NCI-H510A (cell line): ENCODE measurements around the gene DICER1.
"Not testable (repeated sequence)": the region's sequence is repeated elsewhere in the genome, so short reads cannot be mapped to it uniquely, and the experiment has no call there.

ENCODE experiments used
- DNase-seq: peaks from one replicate; lab custom pipeline; 2025; lab: John Stamatoyannopoulos, UW

The DICER1 gene

GRCh38 chr14:95185767-95186392, 28.6 kb upstream of the DICER1 start:
- DNase-seq: no peak

- no peak for DNase-seq
Measured at GRCh38 chr14:95185033-95185766, 27.9 kb upstream of the DICER1 start.

- no peak for DNase-seq
Measured at GRCh38 chr14:95184413-95184790, 27.1 kb upstream of the DICER1 start.

- no peak for DNase-seq
Measured at GRCh38 chr14:95183532-95184412, 26.4 kb upstream of the DICER1 start.

GRCh38 chr14:95183082-95183481, 25.8 kb upstream of the DICER1 start:
- DNase-seq: no peak

- DNase-seq: no peak
Measured at GRCh38 chr14:95182379-95182778, 25.1 kb upstream of the DICER1 start.

GRCh38 chr14:95180966-95181741, 23.8 kb upstream of the DICER1 start:
- DNase-seq: no peak

- DNase-seq: not testable (repeated sequence)
Measured at GRCh38 chr14:95175670-95176069, 18.3 kb upstream of the DICER1 start.

- DNase-seq: no peak
Measured at GRCh38 chr14:95174184-95174792, 17.0 kb upstream of the DICER1 start.

- DNase-seq: no peak
Measured at GRCh38 chr14:95173518-95173917, 16.2 kb upstream of the DICER1 start.

GRCh38 chr14:95167177-95167576, 9.8 kb upstream of the DICER1 start:
- DNase-seq: no peak

GRCh38 chr14:95165517-95165916, 8.2 kb upstream of the DICER1 start:
- no peak for DNase-seq

- DNase-seq: no peak
Measured at GRCh38 chr14:95164506-95164905, 7.2 kb upstream of the DICER1 start.

- DNase-seq: no peak
Measured at GRCh38 chr14:95163666-95164065, 6.3 kb upstream of the DICER1 start.

GRCh38 chr14:95163132-95163531, 5.8 kb upstream of the DICER1 start:
- DNase-seq: no peak

- no peak for DNase-seq
Measured at GRCh38 chr14:95162641-95163040, 5.3 kb upstream of the DICER1 start.

GRCh38 chr14:95157048-95157326, 342 bp downstream of the DICER1 start:
- no peak for DNase-seq

GRCh38 chr14:95156161-95157047, 925 bp downstream of the DICER1 start:
- DNase-seq: peak; percentile 23

GRCh38 chr14:95155045-95155444, 2.3 kb downstream of the DICER1 start:
- DNase-seq: no peak

- no peak for DNase-seq
Measured at GRCh38 chr14:95153866-95154265, 3.5 kb downstream of the DICER1 start.

GRCh38 chr14:95151561-95151960, 5.8 kb downstream of the DICER1 start:
- no peak for DNase-seq
